ENCODE data around the gene GUCY1A1. TPM values are rescaled to one million over a fixed set of nuclear protein-coding genes. Genes with fewer than 3 reads are reported as not detected.
"Not testable (repeated sequence)": the region's sequence is repeated elsewhere in the genome, so short reads cannot be mapped to it uniquely, and the experiment has no call there.

GUCY1A1 gene
- total and polyA plus RNA-seq, 11 donors: 7.7 to 103 (median 63.6) TPM

DNA sequence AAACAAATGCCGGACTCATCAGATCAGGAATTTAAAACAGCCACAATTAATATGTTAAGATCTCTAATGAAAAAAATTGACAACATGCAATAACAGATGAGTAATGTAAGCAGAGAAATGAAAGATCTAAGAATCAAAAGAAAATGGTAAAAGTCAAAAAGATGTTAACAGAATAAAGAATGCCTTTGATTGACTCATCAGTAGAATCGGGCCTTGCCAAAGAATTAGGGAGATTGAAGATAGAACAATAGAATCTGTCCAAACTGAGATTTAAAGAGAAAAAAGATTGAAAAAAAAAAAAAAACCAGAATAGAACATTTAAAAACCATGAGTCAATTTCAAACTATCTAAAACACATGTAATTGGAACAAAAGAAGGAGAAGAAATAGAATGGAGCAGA is 25.9 kb upstream of the GUCY1A1 start:
- TF ChIP-seq, protein P1, sequence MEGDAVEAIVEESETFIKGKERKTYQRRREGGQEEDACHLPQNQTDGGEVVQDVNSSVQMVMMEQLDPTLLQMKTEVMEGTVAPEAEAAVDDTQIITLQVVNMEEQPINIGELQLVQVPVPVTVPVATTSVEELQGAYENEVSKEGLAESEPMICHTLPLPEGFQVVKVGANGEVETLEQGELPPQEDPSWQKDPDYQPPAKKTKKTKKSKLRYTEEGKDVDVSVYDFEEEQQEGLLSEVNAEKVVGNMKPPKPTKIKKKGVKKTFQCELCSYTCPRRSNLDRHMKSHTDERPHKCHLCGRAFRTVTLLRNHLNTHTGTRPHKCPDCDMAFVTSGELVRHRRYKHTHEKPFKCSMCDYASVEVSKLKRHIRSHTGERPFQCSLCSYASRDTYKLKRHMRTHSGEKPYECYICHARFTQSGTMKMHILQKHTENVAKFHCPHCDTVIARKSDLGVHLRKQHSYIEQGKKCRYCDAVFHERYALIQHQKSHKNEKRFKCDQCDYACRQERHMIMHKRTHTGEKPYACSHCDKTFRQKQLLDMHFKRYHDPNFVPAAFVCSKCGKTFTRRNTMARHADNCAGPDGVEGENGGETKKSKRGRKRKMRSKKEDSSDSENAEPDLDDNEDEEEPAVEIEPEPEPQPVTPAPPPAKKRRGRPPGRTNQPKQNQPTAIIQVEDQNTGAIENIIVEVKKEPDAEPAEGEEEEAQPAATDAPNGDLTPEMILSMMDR (IDR thresholded peaks at IDR 0.05): no peak
- TF ChIP-seq POLR2A (IDR thresholded peaks at IDR 0.05): no peak
- H3K27ac ChIP-seq: peak overlapping the region in 1 of 12 donors; percentile 57
- H3K27me3 ChIP-seq: no peaks in the 10 kb centered on the region
- ATAC-seq: no peak
- intact Hi-C loops (cut with DNase I): no loop called here
- 78 to 94% (median 87%) methylated on average over 2 of the region's 2 CpGs for WGBS, 4 donors
- no peak overlapping the region for H3K4me3 ChIP-seq
- no peak for DNase-seq
- H3K9me3 ChIP-seq: no peaks in the 10 kb centered on the region
- no peaks in the 10 kb centered on the region for H3K36me3 ChIP-seq
- H3K4me1 ChIP-seq: peaks cover 0 to 31% (median 0%) of the 10 kb centered on the region in 12 donors

DNA sequence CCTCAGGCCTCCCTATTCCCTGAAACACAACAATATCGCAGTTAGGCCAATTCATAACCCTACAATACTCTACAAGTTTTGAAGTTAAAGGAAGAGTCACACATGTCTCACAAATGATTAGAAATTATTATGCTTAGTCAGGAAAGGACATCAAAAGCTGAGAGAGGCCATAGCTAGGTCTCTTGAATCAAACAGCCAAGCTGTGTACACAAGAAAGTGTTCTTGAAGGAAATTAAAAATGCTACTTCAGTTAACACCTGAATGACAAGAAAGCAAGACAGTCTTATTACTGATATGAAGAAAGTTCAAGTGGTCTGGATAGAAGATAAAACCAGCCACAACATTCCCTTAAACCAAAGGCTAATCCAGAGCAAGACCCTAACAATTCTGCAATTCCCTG is 23.6 kb upstream of the GUCY1A1 start:
- H3K4me3 ChIP-seq: no peak overlapping the region
- peaks cover 0 to 31% (median 0%) of the 10 kb centered on the region in 12 donors for H3K4me1 ChIP-seq
- no peaks in the 10 kb centered on the region for H3K27me3 ChIP-seq
- H3K9me3 ChIP-seq: no peaks in the 10 kb centered on the region
- WGBS, 4 donors: 96 to 100% (median 99%) methylated on average over 1 of the region's 1 CpG
- intact Hi-C loops (cut with DNase I): no loop called here
- no peak for ATAC-seq
- no peaks in the 10 kb centered on the region for H3K36me3 ChIP-seq
- H3K27ac ChIP-seq: no peak overlapping the region
- no peak for DNase-seq
- TF ChIP-seq, protein P1 (IDR thresholded peaks at IDR 0.05): no peak
- TF ChIP-seq POLR2A (IDR thresholded peaks at IDR 0.05): no peak

DNA sequence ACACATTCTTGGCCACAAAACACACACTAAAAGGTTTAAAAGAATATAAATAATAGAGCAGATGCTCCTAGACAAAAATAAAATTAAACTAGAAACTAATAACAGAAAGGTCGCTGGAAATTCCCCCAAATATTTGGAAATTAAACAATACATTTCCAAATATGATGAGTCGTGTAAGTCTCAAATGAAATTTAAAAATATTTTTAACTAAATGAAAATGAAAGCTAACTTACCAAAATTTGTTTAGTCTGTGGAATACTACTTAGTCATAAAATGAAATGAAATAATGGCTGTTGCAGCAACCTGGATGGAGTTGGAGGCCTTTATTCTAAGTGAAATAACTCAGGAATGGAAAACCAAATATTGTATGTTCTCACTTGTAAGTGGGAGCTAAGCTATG is 20.6 kb upstream of the GUCY1A1 start:
- Histone ChIP-seq H3K9me3 (no peaks in the 10 kb centered on the region), H3K36me3 (no peaks in the 10 kb centered on the region), H3K4me3 (no peak overlapping the region), H3K27ac (no peak overlapping the region), H3K4me1 (peaks cover 0 to 2% (median 0%) of the 10 kb centered on the region in 12 donors), H3K27me3 (no peaks in the 10 kb centered on the region)
- DNase-seq (no peak), ATAC-seq (no peak)
- WGBS, 4 donors: 79 to 86% (median 83%) methylated on average over 2 of the region's 2 CpGs
- no peak for TF ChIP-seq POLR2A (IDR thresholded peaks at IDR 0.05)
- TF ChIP-seq, protein P1 (IDR thresholded peaks at IDR 0.05): no peak
- intact Hi-C loops (cut with DNase I): no loop called here

DNA sequence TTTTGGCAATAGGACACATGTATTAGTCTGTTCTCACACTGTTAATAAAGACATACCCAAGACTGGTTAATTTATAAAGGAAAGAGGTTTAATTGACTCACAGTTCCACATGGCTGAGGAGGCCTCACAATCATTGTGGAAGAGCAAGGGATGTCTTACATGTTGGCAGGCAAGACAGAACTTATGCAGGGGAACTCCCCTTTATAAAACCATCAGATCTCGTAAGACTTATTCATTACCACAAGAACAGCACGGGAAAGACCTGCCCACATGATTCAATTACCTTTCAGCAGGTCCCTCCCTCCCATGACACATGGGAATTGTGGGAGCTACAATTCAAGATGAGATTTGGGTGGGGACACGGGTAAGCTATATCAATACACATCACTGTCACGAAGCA is 15.9 kb upstream of the GUCY1A1 start:
- WGBS, 4 donors: 80 to 96% (median 90%) methylated on average over 4 of the region's 4 CpGs

DNA sequence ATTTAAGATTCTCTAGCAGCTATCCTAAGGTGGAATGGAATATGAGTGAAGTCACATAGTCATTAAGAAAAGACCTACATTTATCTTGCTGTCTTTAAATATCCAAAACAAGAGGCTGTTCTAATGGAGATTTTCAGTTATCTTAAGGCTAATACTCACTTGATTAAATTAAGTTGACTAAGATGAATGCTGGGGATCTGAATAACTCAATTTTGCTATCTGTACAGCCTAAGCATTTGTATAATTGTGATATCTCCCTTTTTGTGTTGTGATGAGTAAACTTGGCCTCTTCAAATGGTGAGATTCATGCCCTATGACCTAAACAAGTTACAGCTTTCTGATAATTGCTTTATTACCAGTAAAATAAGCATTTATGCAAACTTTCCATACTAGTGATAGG is 13.6 kb upstream of the GUCY1A1 start:
- TF ChIP-seq POLR2A (IDR thresholded peaks at IDR 0.05): no peak
- TF ChIP-seq, protein P1 (IDR thresholded peaks at IDR 0.05): no peak
- H3K4me1 ChIP-seq: no peaks in the 10 kb centered on the region

More for the DNA sequence above, 15.9 kb upstream of the GUCY1A1 start:
- ATAC-seq; intact Hi-C loops (cut with DNase I); H3K4me3 ChIP-seq; H3K27ac ChIP-seq; H3K36me3 ChIP-seq; H3K27me3 ChIP-seq; DNase-seq; H3K4me1 ChIP-seq; H3K9me3 ChIP-seq: not testable (repeated sequence)

More for the DNA sequence above, 13.6 kb upstream of the GUCY1A1 start:
- DNase-seq: no peak
- H3K4me3 ChIP-seq: no peak overlapping the region
- H3K9me3 ChIP-seq: peaks cover 0 to 9% (median 0%) of the 10 kb centered on the region in 12 donors
- intact Hi-C loops (cut with DNase I): no loop called here
- no peak overlapping the region for H3K27ac ChIP-seq
- H3K27me3 ChIP-seq: no peaks in the 10 kb centered on the region
- no peaks in the 10 kb centered on the region for H3K36me3 ChIP-seq
- ATAC-seq: no peak
